GM12892 (cell line): ENCODE data around the gene PLEKHD1.

Experiments
- POLR2AphosphoS5 ChIP-seq: IDR thresholded peaks from 2 replicates; pipeline ENCODE4 v1.6.1; 2011; ENCODE audit warnings: low read depth, low read length, control low read depth
- TAF1 ChIP-seq: IDR thresholded peaks from 2 replicates; pipeline ENCODE4 v1.6.1; 2011; ENCODE audit warnings: low read depth, mild to moderate bottlenecking, control low read depth, low read length, borderline replicate concordance

GRCh38 chr14:69579476-69579875, 94.9 kb downstream of the PLEKHD1 start:
- no peak for TF ChIP-seq TAF1
- TF ChIP-seq POLR2AphosphoS5: no peak
